Natural killer cell treated with Interleukin-12 subunit alpha and Interleukin-12 subunit beta and Interleukin-15 and Interleukin-18, amount 100 ng/mL, for 72 hours (primary cell): ENCODE results near the gene PLAC8L1. TPM values are rescaled to one million over a fixed set of nuclear protein-coding genes. Genes with fewer than 3 reads are reported as not detected.
"Not testable (repeated sequence)": the region's sequence is repeated elsewhere in the genome, so short reads cannot be mapped to it uniquely, and the experiment has no call there.

Source experiments
- ATAC-seq, 2 donors: fragments of 150-1000 bp; cut with Tn5 transposase in 1 of 2; sonication (Bioruptor Pico), chemical (Tn5 transposase) in 1 of 2; 2 replicates each; pipeline ENCODE4 v1.10.0; 2021
- DNase-seq: peaks from one replicate; pipeline ENCODE4 v3.0.0; 2022; ENCODE audit warnings: low spot score
- H3K27ac Mint-ChIP-seq, 2 donors: 1 replicate in 1 of 2; 2 replicates in 1 of 2; pipeline ENCODE4 v1.8.0; 2022; ENCODE audit warnings: mixed read lengths in 2 of 2, mild to moderate bottlenecking in 1 of 2, moderate library complexity in 1 of 2
- H3K27me3 Mint-ChIP-seq, 2 donors: 1 replicate in 1 of 2; 2 replicates in 1 of 2; pipeline ENCODE4 v1.8.0; 2022; ENCODE audit warnings: mixed read lengths in 2 of 2
- H3K36me3 Mint-ChIP-seq: one replicate; pipeline ENCODE4 v1.8.0; 2022; ENCODE audit warnings: mixed read lengths
- H3K4me1 Mint-ChIP-seq, 2 donors: 1 replicate in 1 of 2; 2 replicates in 1 of 2; pipeline ENCODE4 v1.8.0; 2022; ENCODE audit warnings: low read depth in 2 of 2, mixed read lengths in 2 of 2, mild to moderate bottlenecking in 1 of 2
- H3K4me3 Mint-ChIP-seq: one replicate; pipeline ENCODE4 v1.8.0; 2022; ENCODE audit warnings: mixed read lengths
- H3K9me3 Mint-ChIP-seq: 2 replicates; pipeline ENCODE4 v1.8.0; 2022; ENCODE audit warnings: mixed read lengths
- total RNA-seq, 2 donors: library from RNA; stranded (reverse); gene quantifications; one replicate each; pipeline ENCODE4 v1.2.3, GENCODE V29; 2022

PLAC8L1 gene
- 1 to 10 TPM in 1 of 2 donors, not detected in 1; 2.5 TPM for total RNA-seq

- Mint-ChIP-seq H3K27me3 (no peaks in the 10 kb centered on the region), H3K36me3 (no peaks in the 10 kb centered on the region), H3K27ac (no peak within 1 kb of the TSS), H3K9me3 (no peaks in the 10 kb centered on the region), H3K4me3 (no peak within 1 kb of the TSS), H3K4me1 (no peaks in the 10 kb centered on the region)
- no peak for DNase-seq
- no peak for ATAC-seq
These were observed at the start of gene PLAC8L1 for GRCh38 chr5:146105477-146105876. TSS of gene PLAC8L1 (minus strand) at chr5:146105577. CDS start at chr5:146104311, 1,266 bp downstream.

GRCh38 chr5:146151970-146152369, 46.6 kb upstream of the PLAC8L1 start:
- Mint-ChIP-seq H3K4me3 (no peak overlapping the region), H3K36me3 (peaks cover 43% of the 10 kb centered on the region), H3K4me1 (peaks cover 0 to 6% of the 10 kb centered on the region in 2 donors), H3K9me3 (no peaks in the 10 kb centered on the region), H3K27ac (peak overlapping the region in 1 of 2 donors; percentile 17), H3K27me3 (no peaks in the 10 kb centered on the region)
- no peak for DNase-seq
- ATAC-seq: peak; percentile 60 to 66

- no peak for DNase-seq
- no peak for ATAC-seq
- Mint-ChIP-seq H3K36me3 (peaks cover 17% of the 10 kb centered on the region), H3K4me1 (no peaks in the 10 kb centered on the region), H3K4me3 (no peak overlapping the region), H3K9me3 (no peaks in the 10 kb centered on the region), H3K27me3 (no peaks in the 10 kb centered on the region), H3K27ac (peak overlapping the region in 1 of 2 donors; percentile 48)
These were observed 32.6 kb upstream of the PLAC8L1 start for GRCh38 chr5:146137967-146138403.

GRCh38 chr5:146130440-146131045, 25.2 kb upstream of the PLAC8L1 start:
- Mint-ChIP-seq H3K4me3 (no peak overlapping the region), H3K27me3 (no peaks in the 10 kb centered on the region), H3K27ac (no peak overlapping the region), H3K9me3 (no peaks in the 10 kb centered on the region), H3K4me1 (no peaks in the 10 kb centered on the region), H3K36me3 (peaks cover 13% of the 10 kb centered on the region)
- no peak for ATAC-seq
- DNase-seq: no peak

GRCh38 chr5:146126068-146126467, 20.7 kb upstream of the PLAC8L1 start:
- no peak for DNase-seq
- H3K27ac Mint-ChIP-seq: no peak overlapping the region
- no peaks in the 10 kb centered on the region for H3K27me3 Mint-ChIP-seq
- H3K4me1 Mint-ChIP-seq: no peaks in the 10 kb centered on the region
- H3K9me3 Mint-ChIP-seq: no peaks in the 10 kb centered on the region
- H3K36me3 Mint-ChIP-seq: peaks cover 41% of the 10 kb centered on the region
- H3K4me3 Mint-ChIP-seq: no peak overlapping the region
- no peak for ATAC-seq

- DNase-seq: no peak
- no peak overlapping the region for H3K4me3 Mint-ChIP-seq
- no peaks in the 10 kb centered on the region for H3K9me3 Mint-ChIP-seq
- peaks cover 49% of the 10 kb centered on the region for H3K36me3 Mint-ChIP-seq
- no peaks in the 10 kb centered on the region for H3K4me1 Mint-ChIP-seq
- no peaks in the 10 kb centered on the region for H3K27me3 Mint-ChIP-seq
- ATAC-seq: no peak
- H3K27ac Mint-ChIP-seq: no peak overlapping the region
These were observed 19.2 kb upstream of the PLAC8L1 start for GRCh38 chr5:146124580-146124979.

- not testable (repeated sequence) for H3K4me1 Mint-ChIP-seq, ATAC-seq, H3K27me3 Mint-ChIP-seq, H3K9me3 Mint-ChIP-seq, H3K27ac Mint-ChIP-seq, H3K4me3 Mint-ChIP-seq, DNase-seq
- peaks cover 70% of the 10 kb centered on the region for H3K36me3 Mint-ChIP-seq
These were observed 16.1 kb upstream of the PLAC8L1 start for GRCh38 chr5:146121451-146121850.

GRCh38 chr5:146118322-146118721, 12.9 kb upstream of the PLAC8L1 start:
- H3K27ac Mint-ChIP-seq: no peak overlapping the region
- H3K9me3 Mint-ChIP-seq: no peaks in the 10 kb centered on the region
- no peak for ATAC-seq
- peaks cover 52% of the 10 kb centered on the region for H3K36me3 Mint-ChIP-seq
- no peak for DNase-seq
- H3K27me3 Mint-ChIP-seq: no peaks in the 10 kb centered on the region
- H3K4me3 Mint-ChIP-seq: no peak overlapping the region
- no peaks in the 10 kb centered on the region for H3K4me1 Mint-ChIP-seq

GRCh38 chr5:146117216-146117615, 11.8 kb upstream of the PLAC8L1 start:
- H3K4me3 Mint-ChIP-seq, DNase-seq, H3K27me3 Mint-ChIP-seq, H3K27ac Mint-ChIP-seq, H3K4me1 Mint-ChIP-seq, ATAC-seq, H3K9me3 Mint-ChIP-seq: not testable (repeated sequence)
- peaks cover 41% of the 10 kb centered on the region for H3K36me3 Mint-ChIP-seq

- no peak for DNase-seq
- Mint-ChIP-seq H3K4me3 (no peak overlapping the region), H3K27ac (no peak overlapping the region), H3K36me3 (peaks cover 33% of the 10 kb centered on the region), H3K4me1 (no peaks in the 10 kb centered on the region), H3K9me3 (no peaks in the 10 kb centered on the region), H3K27me3 (no peaks in the 10 kb centered on the region)
- ATAC-seq: no peak
These were observed 11.0 kb upstream of the PLAC8L1 start for GRCh38 chr5:146116361-146116760.

GRCh38 chr5:146112476-146112875, 7.1 kb upstream of the PLAC8L1 start:
- H3K9me3 Mint-ChIP-seq: no peaks in the 10 kb centered on the region
- DNase-seq (no peak), ATAC-seq (no peak)
- no peaks in the 10 kb centered on the region for H3K27me3 Mint-ChIP-seq
- H3K27ac Mint-ChIP-seq: no peak overlapping the region
- H3K36me3 Mint-ChIP-seq: peaks cover 6% of the 10 kb centered on the region
- no peak overlapping the region for H3K4me3 Mint-ChIP-seq
- H3K4me1 Mint-ChIP-seq: no peaks in the 10 kb centered on the region

GRCh38 chr5:146111409-146111808, 6.0 kb upstream of the PLAC8L1 start:
- H3K4me1 Mint-ChIP-seq: no peaks in the 10 kb centered on the region
- H3K4me3 Mint-ChIP-seq: no peak overlapping the region
- no peak overlapping the region for H3K27ac Mint-ChIP-seq
- ATAC-seq (no peak), DNase-seq (no peak)
- H3K36me3 Mint-ChIP-seq: no peaks in the 10 kb centered on the region
- H3K9me3 Mint-ChIP-seq: no peaks in the 10 kb centered on the region
- no peaks in the 10 kb centered on the region for H3K27me3 Mint-ChIP-seq

GRCh38 chr5:146109379-146109778, 4.0 kb upstream of the PLAC8L1 start:
- no peaks in the 10 kb centered on the region for H3K27me3 Mint-ChIP-seq
- no peaks in the 10 kb centered on the region for H3K36me3 Mint-ChIP-seq
- ATAC-seq: no peak
- H3K4me3 Mint-ChIP-seq: no peak overlapping the region
- DNase-seq: no peak
- no peaks in the 10 kb centered on the region for H3K9me3 Mint-ChIP-seq
- no peaks in the 10 kb centered on the region for H3K4me1 Mint-ChIP-seq
- no peak overlapping the region for H3K27ac Mint-ChIP-seq

GRCh38 chr5:146108870-146109269, 3.5 kb upstream of the PLAC8L1 start:
- not testable (repeated sequence) for H3K4me3 Mint-ChIP-seq, ATAC-seq, DNase-seq, H3K27me3 Mint-ChIP-seq, H3K27ac Mint-ChIP-seq, H3K4me1 Mint-ChIP-seq, H3K36me3 Mint-ChIP-seq, H3K9me3 Mint-ChIP-seq

GRCh38 chr5:146107901-146108300, 2.5 kb upstream of the PLAC8L1 start:
- no peak overlapping the region for H3K27ac Mint-ChIP-seq
- H3K36me3 Mint-ChIP-seq: no peaks in the 10 kb centered on the region
- H3K27me3 Mint-ChIP-seq: no peaks in the 10 kb centered on the region
- ATAC-seq (no peak), DNase-seq (no peak)
- no peaks in the 10 kb centered on the region for H3K9me3 Mint-ChIP-seq
- H3K4me1 Mint-ChIP-seq: no peaks in the 10 kb centered on the region
- no peak overlapping the region for H3K4me3 Mint-ChIP-seq
